DND-41 (cell line): Measurements from ENCODE around the gene CRACDL.

Experiments used
- ATAC-seq: fragments of 200-7000 bp; cut with Tn5 transposase; 3 replicates; pipeline ENCODE4 v1.9.1; 2021; ENCODE audit warnings: low read depth; ENCODE audit not compliant: insufficient read depth
- DNase-seq: peaks from one replicate; pipeline ENCODE4 v3.0.0-alpha.2; 2020
- H2AFZ ChIP-seq: 2 replicates; pipeline ENCODE4 v1.6.0; 2012; ENCODE audit warnings: low read depth, low read length
- H3K27ac ChIP-seq: 2 replicates; pipeline ENCODE4 v1.5.1; 2012; ENCODE audit warnings: low read length, inconsistent platforms
- H3K27me3 ChIP-seq: fragments of 200-600 bp; sonication (generic); 2 replicates; pipeline ENCODE4 v1.6.0; 2012; ENCODE audit warnings: low read length, mild to moderate bottlenecking, inconsistent platforms; ENCODE audit not compliant: insufficient read depth, poor library complexity
- H3K36me3 ChIP-seq: 2 replicates; pipeline ENCODE4 v1.5.1; 2012; ENCODE audit warnings: low read length, inconsistent platforms; ENCODE audit not compliant: insufficient read depth
- H3K4me1 ChIP-seq: 2 replicates; pipeline ENCODE4 v1.5.1; 2012; ENCODE audit warnings: mild to moderate bottlenecking, low read length; ENCODE audit not compliant: insufficient read depth
- H3K4me2 ChIP-seq: 2 replicates; pipeline ENCODE4 v1.6.0; 2012; ENCODE audit warnings: mild to moderate bottlenecking, moderate library complexity, low read length, inconsistent platforms; ENCODE audit not compliant: insufficient read depth
- H3K4me3 ChIP-seq, 2 experiments: fragments of 200-600 bp in 1 of 2; shearing (Covaris generic) in 1 of 2; 2 replicates each; pipeline ENCODE4 v1.5.1; 2012 to 2016; ENCODE audit warnings: inconsistent platforms in 2 of 2, low read length in 2 of 2, mild to moderate bottlenecking in 2 of 2, low read depth in 1 of 2, moderate library complexity in 1 of 2
- H3K79me2 ChIP-seq: 2 replicates; pipeline ENCODE4 v1.6.0; 2012; ENCODE audit warnings: low read length, inconsistent platforms; ENCODE audit not compliant: insufficient read depth
- H3K9ac ChIP-seq: 2 replicates; pipeline ENCODE4 v1.6.0; 2012; ENCODE audit warnings: low read depth, mild to moderate bottlenecking, inconsistent platforms, low read length, moderate library complexity
- H3K9me3 ChIP-seq: 2 replicates; pipeline ENCODE4 v1.5.1; 2012; ENCODE audit warnings: low read length, moderate library complexity, mild to moderate bottlenecking, inconsistent platforms; ENCODE audit not compliant: insufficient read depth, severe bottlenecking
- H4K20me1 ChIP-seq: 2 replicates; pipeline ENCODE4 v1.6.0; 2012; ENCODE audit warnings: low read length; ENCODE audit not compliant: insufficient read depth
- CTCF ChIP-seq: IDR thresholded peaks from 2 replicates; pipeline ENCODE4 v1.5.1; 2012; ENCODE audit warnings: borderline replicate concordance, low read length, moderate library complexity, mild to moderate bottlenecking; ENCODE audit not compliant: poor library complexity, severe bottlenecking; ENCODE audit errors: extremely low read depth
- EZH2 ChIP-seq: IDR thresholded peaks from 3 replicates; pipeline ENCODE4 v1.6.1; 2012; ENCODE audit warnings: borderline replicate concordance, low read depth, mild to moderate bottlenecking, moderate library complexity, low read length, inconsistent platforms; ENCODE audit not compliant: severe bottlenecking

CRACDL gene

GRCh38 chr2:98913916-98914712 lies 21.9 kb downstream of the CRACDL start:
- Histone ChIP-seq H3K4me2 (no peak overlapping the region), H3K27me3 (no peaks in the 10 kb centered on the region), H3K36me3 (no peaks in the 10 kb centered on the region), H3K9me3 (no peaks in the 10 kb centered on the region), H3K27ac (no peak overlapping the region), H2AFZ (no peak overlapping the region), H3K4me1 (no peaks in the 10 kb centered on the region), H3K79me2 (no peaks in the 10 kb centered on the region), H3K4me3 (no peak overlapping the region), H4K20me1 (no peaks in the 10 kb centered on the region), H3K9ac (no peak overlapping the region)
- DNase-seq (no peak), ATAC-seq (no peak)
- TF ChIP-seq EZH2 (no peak), CTCF (no peak)

GRCh38 chr2:98912957-98913915 lies 22.8 kb downstream of the CRACDL start:
- DNase-seq (no peak), ATAC-seq (no peak)
- Histone ChIP-seq H3K9ac (no peak overlapping the region), H3K79me2 (no peaks in the 10 kb centered on the region), H3K27ac (no peak overlapping the region), H3K27me3 (peaks cover under 1% of the 10 kb centered on the region), H2AFZ (no peak overlapping the region), H4K20me1 (no peaks in the 10 kb centered on the region), H3K36me3 (no peaks in the 10 kb centered on the region), H3K4me1 (no peaks in the 10 kb centered on the region), H3K4me3 (no peak overlapping the region), H3K4me2 (no peak overlapping the region), H3K9me3 (no peaks in the 10 kb centered on the region)
- TF ChIP-seq EZH2 = no peak
- TF ChIP-seq CTCF = no peak

- Histone ChIP-seq H3K27me3 (peaks cover 3% of the 10 kb centered on the region), H3K4me2 (no peak overlapping the region), H3K27ac (no peak overlapping the region), H3K9ac (no peak overlapping the region), H3K36me3 (no peaks in the 10 kb centered on the region), H3K79me2 (no peaks in the 10 kb centered on the region), H2AFZ (no peak overlapping the region), H4K20me1 (no peaks in the 10 kb centered on the region), H3K9me3 (no peaks in the 10 kb centered on the region), H3K4me3 (no peak overlapping the region), H3K4me1 (no peaks in the 10 kb centered on the region)
- ATAC-seq = no peak
- no peak for DNase-seq
- no peak for TF ChIP-seq CTCF
- no peak for TF ChIP-seq EZH2
These were observed 23.7 kb downstream of the CRACDL start for GRCh38 chr2:98912221-98912851.
